ENCODE data around the gene TCEAL7. TPM values are rescaled to one million over a fixed set of nuclear protein-coding genes. Genes with fewer than 3 reads are reported as not detected.
A peak's percentile ranks its signal among the peaks of the same experiment; 100 is the strongest.

TCEAL7 gene
- total RNA-seq, 8 experiments from 2014 or later: 9.5 to 65.1 (median 34.1) TPM; not detected in 1

DNA sequence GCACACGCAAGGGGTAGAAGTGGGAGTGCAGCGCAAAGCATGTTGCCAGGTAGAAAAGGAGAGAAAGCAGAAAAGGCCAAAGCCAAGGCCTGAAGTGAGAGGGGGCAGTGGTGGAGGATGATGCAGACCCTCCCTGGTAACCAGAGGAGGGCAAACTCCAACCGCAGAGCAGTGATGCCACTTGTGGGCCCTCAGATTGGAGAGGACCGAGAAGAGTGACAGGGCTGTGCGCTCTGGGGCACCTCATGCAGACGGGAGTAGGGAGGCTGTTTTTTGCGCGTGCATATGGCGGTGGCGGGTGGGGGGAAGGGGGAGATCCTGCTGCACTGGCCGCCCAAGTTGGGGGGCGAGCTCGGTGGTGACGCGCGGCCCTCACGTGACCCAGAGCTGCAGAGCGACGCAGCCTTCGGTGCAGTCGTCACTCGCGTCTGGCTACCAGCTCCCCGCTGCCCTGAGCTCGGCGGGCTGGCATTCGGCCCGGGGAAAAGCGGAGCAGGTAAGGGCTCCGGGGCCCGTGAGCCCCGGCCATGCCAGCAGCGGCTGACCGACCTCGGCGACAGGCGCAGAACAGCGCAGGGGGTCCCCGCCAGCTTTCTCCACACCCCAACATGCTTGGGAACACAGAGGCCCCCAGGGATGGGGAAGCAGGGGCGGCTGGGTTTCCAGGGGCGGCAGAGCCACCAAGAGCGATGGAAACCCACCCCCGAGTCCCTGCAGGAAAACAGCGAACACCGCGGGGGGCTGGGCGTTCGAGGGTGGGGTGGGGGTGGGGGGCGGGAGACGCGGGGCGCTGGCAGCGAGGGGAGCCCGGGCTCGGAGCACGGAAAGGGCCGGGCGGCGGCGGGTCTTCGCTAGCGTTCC lies 46.3 kb downstream of the TCEAL7 start, which contains the start of gene BEX3:
TSS of gene BEX3 (plus strand) at position 421 of the 861 bp plus-strand sequence. CDS start 984 bp downstream, outside the sequence.
- 40% methylated on average over 2 of the region's 62 CpGs; no CpG with 5 or more reads in 9 of the 10 experiments for WGBS, 10 experiments
- Histone ChIP-seq H3K27ac (peak within 1 kb of the TSS; percentile 97 to 99), H3K4me3 (peak within 1 kb of the TSS; percentile 86 to 99 (median 90)), H3K4me1 (replicated peaks in 1 of 2) (peaks cover 0 to 3% of the 10 kb centered on the region in 2 donors)
- ATAC-seq (replicated peaks in 6 of 8): peak; percentile 54 to 96 (median 92)
- in situ Hi-C loops (cut with MboI; ENCODE audit: low pct_unique_long_range_greater_than_20kb in 2 of 9, low sequenced_read_pairs in 9 of 9, unreplicated experiment in 9 of 9): no loop called here

DNA sequence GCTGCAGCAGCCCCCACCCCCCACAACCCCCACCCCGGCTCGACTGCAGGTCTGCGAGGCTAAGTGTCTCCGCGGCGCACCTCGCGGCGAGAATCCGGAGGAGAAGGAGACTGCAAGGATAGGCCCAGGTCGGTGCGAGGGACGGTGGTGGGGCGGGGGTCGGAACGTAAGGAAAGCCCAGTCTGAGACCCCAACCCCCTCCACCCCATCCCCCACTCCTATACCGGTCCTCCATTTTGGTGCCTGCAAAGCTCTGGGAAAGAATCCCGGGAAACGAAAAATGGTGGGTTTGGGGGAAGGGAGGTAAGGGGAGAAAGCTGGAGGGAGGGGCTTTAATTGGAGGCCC lies 46.9 kb downstream of the TCEAL7 start:
- Histone ChIP-seq H3K4me3 (peak overlapping the region; percentile 86 to 99 (median 90)), H3K4me1 (replicated peaks in 1 of 2) (peaks cover 0 to 3% of the 10 kb centered on the region in 2 donors), H3K27ac (peak overlapping the region; percentile 97 to 99)
- peak in 7 of 8 experiments; percentile 9 to 41 (median 29) for ATAC-seq (replicated peaks in 6 of 8)
- WGBS, 10 experiments: no CpG with 5 or more reads among the region's 19 CpGs
- in situ Hi-C loops (cut with MboI; ENCODE audit: low pct_unique_long_range_greater_than_20kb in 2 of 9, low sequenced_read_pairs in 9 of 9, unreplicated experiment in 9 of 9): no loop called here

GRCh38 chrX:103378990-103379389 lies 49.0 kb downstream of the TCEAL7 start:
- 17 to 83% (median 61%) methylated on average over 1 to 2 of the region's 2 CpGs; no CpG with 5 or more reads in 6 of the 10 experiments for WGBS, 10 experiments
- ATAC-seq (replicated peaks in 6 of 8): no peak
- H3K4me1 ChIP-seq (replicated peaks in 1 of 2): peaks cover 0 to 3% of the 10 kb centered on the region in 2 donors
- no peak overlapping the region for H3K27ac ChIP-seq
- H3K4me3 ChIP-seq: no peak overlapping the region
- in situ Hi-C loops (cut with MboI; ENCODE audit: low pct_unique_long_range_greater_than_20kb in 2 of 9, low sequenced_read_pairs in 9 of 9, unreplicated experiment in 9 of 9): no loop called here

Other genes with a start within 250 kb of the TCEAL7 start
- gene NXF3, start 237.1 kb upstream of the TCEAL7 start, total RNA-seq: 10 to 100 TPM in 1 of 8 experiments, under 1 TPM in 3, not detected in 4; 0.24 to 34.6 (median 0.35) TPM
- 100 to 1,000 TPM in 5 of 8 experiments, 10 to 100 TPM in 1, 1 to 10 TPM in 1, under 1 TPM in 1; 0.56 to 199 (median 110) TPM for gene BEX4, start 115.1 kb upstream of the TCEAL7 start, total RNA-seq
- gene TCEAL8, start 75.1 kb upstream of the TCEAL7 start, total RNA-seq: 100 to 1,000 TPM in 4 of 8 experiments, 10 to 100 TPM in 4; 69.1 to 145 (median 105) TPM
- 10 to 100 TPM in 5 of 8 experiments, 1 to 10 TPM in 2, under 1 TPM in 1; 0.87 to 47.2 (median 11.4) TPM for gene TCEAL5, start 53.5 kb upstream of the TCEAL7 start, total RNA-seq
- gene BEX2, start 19.2 kb upstream of the TCEAL7 start, total RNA-seq: 100 to 1,000 TPM in 4 of 8 experiments, 10 to 100 TPM in 3, 1 to 10 TPM in 1; 1.5 to 166 (median 99.5) TPM
- 100 to 1,000 TPM in 2 of 8 experiments, 10 to 100 TPM in 6; 50.0 to 157 (median 69.9) TPM for gene TCEAL9, start 26.3 kb downstream of the TCEAL7 start, total RNA-seq
- 100 to 1,000 TPM in 7 of 8 experiments, 10 to 100 TPM in 1; 70.9 to 433 (median 289) TPM for gene BEX3, start 46.3 kb downstream of the TCEAL7 start, total RNA-seq
- 1 to 10 TPM in 7 of 8 experiments, under 1 TPM in 1; 0.76 to 3.8 (median 2.2) TPM for gene RAB40A, start 189.2 kb downstream of the TCEAL7 start, total RNA-seq